ENCODE data around the gene CNTRL.

GRCh38 chr9:121204611-121205010 lies 129.9 kb downstream of the CNTRL start:
- TF ChIP-seq CTCF (IDR thresholded peaks at IDR 0.05) (no peak), POLR2A (IDR thresholded peaks at IDR 0.05) (no peak)

Measured in stomach (tissue), 4 donors.